ENCODE measurements around the gene GNB2.
"Not testable (repeated sequence)": the region's sequence is repeated elsewhere in the genome, so short reads cannot be mapped to it uniquely, and the experiment has no call there.

GNB2 gene

DNA sequence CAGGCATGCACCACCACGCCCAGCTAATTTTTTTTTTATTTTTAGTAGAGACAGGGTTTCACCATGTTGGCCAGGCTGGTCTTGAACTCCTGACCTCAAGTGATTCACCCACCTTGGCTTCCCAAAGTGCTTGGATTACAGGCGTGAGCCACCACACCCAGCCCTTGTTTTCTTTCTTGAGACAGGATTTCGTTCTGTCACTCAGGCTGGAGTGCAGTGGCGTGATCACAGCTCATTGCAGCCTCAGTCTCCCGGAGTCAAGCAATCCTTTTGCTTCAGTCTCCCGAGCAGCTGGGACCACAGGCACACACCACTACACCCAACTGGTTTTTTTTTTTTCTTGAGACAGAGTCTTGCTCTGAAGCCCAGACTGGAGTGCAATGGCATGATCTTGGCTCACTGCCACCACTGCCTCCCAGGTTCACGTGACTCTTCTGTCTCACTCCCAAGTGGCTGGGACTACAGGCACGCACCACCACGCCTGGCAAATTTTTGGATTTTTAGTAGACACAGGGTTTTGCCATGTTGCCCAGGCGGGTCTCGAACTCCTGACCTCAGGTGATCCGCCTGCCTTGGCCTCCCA lies 11.3 kb upstream of the GNB2 start:
- DNase-seq (ENCODE audit: low read depth in 2 of 2): not testable (repeated sequence)

DNA sequence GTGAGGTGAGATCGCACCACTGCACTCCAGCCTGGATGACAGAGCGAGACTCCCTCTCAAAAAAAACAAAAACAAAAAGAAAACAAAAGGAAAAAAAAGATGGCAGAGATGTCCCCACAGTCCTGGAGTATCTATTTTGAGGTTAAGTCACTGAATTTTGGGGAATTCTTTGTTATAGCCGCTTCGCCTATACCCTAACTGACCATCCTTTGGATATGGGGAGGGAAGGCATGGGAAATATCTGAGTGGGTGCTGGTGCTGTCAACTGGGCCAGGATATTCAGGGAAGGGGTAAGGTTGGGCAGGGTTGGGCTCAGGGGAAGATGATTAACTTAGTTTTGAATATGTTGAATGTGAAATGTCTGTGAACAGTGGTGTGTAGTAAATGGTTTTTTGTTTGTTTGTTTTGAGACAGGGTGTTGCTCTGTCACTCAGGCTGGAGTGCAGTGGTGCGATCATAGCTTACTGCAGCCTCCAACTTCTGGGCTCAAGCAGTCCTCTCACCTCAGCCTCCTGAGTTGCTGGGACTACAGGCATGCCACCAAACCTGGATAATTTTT lies 8.3 kb upstream of the GNB2 start:
- DNase-seq (ENCODE audit: low read depth in 2 of 2): no peak

DNA sequence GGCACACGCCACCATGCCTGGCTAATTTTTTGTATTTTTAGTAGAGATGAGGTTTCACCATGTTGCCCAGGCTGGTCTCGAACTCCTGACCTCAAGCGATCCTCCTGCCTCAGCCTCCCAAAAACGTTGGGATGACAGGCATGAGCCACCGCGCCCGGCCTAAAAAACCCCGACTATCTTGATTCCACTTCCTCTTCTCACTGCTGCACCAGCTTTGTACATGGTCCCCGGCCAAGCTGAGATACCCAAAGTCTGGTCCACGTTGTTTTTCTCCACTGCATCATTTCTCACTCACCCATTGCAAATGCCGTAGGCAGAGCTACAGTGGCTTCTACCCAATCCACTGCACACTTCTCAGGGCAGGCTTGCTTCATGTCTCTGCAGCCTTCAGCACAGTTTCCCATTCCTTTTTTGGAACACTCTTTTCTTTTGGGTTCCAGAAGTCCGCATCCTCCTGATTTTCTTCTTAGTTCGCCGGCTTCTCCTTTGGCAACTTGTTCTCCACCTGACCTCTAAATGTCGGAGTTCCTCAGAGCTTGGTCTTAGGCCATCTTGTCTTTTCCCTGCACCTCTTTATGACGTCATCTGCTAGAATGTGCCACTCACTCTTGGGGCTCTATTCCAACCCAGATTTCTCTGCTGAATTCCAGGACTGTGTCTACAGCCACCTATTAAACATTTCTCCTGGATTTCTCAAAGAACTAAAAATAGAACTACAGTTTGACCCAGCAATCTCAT lies 6.0 kb upstream of the GNB2 start:
- DNase-seq (ENCODE audit: low read depth in 2 of 2): no peak

DNA sequence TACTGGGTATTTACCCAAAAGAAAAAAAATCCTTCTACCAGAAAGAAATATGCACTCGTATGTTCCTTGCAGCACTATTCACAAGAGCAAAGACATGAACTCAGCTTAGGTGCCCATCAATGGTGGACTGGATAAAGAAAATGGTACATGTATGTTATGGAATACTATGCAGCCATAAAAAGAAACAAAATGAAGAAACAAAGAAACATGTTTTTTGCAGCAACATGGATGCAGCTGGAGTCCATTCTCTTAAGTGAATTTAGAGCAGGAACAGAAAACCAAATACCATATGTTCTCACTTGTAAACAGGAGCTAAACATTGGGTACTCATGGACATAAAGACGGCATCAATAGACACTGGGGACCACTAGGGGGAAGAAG lies 5.5 kb upstream of the GNB2 start:
- no peak for DNase-seq (ENCODE audit: low read depth in 2 of 2)

- not testable (repeated sequence) for DNase-seq (ENCODE audit: low read depth in 2 of 2)
Measured at GRCh38 chr7:100669106-100669505, 4.4 kb upstream of the GNB2 start.

GRCh38 chr7:100670074-100670473 lies 3.5 kb upstream of the GNB2 start:
- no peak for DNase-seq (ENCODE audit: low read depth in 2 of 2)

DNA sequence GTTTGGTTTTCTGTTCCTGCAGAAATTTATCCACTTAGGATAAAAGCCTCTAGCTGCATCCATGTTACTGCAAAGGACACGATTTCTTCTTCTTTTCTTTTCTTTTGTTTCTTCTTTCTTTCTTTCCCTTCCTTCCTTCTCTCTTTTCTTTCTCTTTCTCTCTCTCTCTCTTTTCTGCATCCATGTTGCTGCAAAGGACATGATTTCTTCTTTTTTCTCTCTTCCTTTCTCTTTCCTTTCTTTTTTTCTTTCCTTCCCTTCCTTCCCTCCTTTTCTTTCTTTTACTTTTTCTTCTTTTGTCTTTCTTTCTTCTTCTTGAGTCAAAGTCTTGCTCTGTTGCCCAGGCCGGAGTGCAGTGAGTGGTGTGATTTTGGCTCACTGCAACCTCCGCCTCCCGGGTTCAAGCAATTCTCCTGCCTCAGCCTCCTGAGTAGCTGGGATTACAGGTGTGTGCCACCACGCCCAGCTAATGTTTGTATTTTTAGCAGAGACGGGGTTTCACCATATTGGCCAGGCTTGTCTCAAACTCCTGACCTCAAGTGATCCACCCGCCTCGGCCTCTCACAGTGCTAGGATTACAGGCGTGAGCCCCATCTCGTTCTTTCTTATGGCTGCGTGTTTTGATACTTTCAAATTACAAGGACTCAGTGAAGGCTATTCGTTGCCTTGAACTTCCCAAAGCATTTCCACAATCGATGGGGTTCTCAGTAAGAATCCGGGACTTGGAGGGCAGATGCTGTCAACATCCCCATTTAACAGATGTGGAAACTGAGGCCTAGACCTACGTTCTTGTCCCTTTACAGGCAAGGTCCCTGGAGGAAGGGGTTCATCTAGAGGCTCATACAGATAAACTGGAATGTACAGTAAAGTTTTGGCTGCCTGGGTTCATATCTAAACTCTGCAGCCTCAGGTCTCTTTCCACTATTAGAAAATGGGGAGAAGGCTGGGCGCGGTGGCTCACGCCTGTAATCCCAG lies 1.9 kb upstream of the GNB2 start:
- no peak for DNase-seq (ENCODE audit: low read depth in 2 of 2)

DNA sequence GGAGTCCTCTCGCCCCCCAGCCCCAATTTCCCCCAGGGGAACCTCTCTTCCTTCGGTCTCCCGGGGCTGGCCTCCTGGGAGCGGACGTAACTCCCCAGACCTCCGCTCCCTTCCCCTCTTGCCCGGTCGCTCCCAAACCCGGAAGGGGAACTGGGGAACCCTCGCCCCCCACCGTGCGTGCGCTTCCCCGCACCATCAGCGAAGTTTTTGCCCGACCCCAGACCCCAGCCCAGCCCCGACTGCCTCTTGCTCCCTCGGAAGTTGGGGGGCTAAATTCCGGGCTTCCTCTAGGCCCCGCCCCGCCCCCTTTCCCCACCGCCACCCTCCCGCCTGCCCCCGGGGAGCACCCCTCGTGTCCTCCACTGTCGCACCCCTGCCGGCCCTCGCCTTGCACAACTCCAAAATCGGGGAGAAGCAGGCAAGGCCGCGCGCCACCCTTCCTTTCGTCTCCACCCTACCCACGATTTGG lies 436 bp downstream of the GNB2 start:
- peak in 1 of 2 donors; percentile 31 for DNase-seq (ENCODE audit: low read depth in 2 of 2)

DNA sequence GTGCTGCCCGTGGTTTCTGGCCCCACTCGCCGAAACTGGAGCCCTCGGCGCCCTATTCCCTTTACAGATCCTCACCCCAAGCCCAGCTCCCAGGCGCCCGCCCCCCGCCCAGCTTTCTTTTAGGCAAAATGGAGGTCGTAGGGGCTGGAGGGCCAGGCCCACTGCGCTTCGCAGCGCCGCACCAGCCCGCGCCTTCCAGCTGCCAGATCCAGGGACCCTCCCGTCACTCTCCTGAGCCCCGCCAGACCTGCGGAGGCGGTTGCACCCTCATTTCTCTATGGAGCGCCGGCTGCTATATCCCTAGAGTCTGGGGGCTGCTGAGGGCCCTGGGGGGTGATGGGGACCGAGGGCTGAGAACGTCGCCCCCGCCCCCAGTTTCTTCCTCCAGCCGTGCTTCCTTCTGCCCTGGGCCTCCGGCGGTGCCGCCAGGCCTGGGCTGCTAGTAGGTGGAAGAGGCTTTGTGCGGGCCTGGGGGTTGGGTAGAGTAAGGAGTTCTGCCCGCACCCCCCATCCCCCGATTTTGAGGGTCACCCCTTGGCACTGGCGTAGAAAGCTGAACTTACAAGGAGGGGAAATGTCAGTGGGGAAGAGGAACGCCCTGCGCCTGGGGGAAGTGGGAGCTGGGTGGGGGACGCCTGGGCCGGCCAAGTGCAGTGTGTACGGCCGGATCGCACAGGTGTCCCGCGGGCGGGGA lies 1.0 kb downstream of the GNB2 start:
- DNase-seq (ENCODE audit: low read depth in 2 of 2): no peak

DNA sequence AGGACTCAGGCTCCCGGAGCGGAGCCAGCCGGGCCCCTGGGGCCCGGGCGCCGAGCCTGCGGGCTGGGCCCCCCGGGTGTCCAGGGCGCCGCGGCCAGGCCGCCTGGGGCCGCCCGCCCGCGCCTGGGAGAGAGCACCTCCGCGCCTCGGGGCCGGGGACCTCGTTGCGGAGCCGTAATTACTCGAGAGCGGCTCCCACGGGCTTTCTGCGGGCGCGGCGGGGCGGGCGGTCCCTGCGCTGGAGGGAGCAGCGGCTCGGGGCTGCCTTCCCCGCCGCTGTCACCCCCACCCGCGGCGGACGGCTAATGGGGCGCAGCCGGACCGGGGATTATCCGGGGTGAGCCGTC lies 1.5 kb downstream of the GNB2 start:
- no peak for DNase-seq (ENCODE audit: low read depth in 2 of 2)

DNA sequence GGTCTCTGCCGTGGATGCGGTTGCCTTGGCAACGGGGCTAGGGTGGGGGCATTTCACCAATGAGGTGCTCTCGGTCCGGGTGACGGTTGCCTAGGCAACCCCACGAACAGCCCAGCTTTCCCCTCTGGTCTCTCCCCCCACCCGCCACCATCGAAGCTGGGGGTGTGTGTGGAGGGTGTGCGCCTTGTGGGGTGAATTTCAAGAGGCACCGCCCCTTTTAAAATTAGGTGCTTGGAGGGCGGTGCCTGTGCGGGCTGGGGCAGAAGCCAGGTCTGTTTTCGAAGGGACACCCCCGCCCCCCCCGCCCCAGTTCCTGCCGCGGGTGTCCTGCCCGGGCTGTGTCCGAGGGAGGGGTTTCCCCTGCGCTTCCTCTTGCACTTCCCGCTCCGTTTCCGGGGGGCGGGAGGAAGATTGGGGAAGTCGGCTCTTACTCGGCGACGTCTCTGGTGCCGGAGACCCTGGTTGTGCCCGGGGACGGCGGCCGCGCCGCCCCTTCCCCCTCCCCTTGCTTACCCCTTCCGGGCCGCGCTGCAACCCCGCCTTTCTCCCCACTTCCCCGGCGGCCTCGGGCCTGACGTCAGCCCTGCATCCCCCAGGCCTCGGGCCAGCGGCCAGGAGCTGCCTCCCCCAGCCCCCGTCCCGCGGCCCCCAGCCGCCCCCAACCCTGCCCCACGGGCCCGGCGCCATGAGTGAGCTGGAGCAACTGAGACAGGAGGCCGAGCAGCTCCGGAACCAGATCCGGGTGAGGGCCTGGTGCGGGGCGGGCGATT lies 2.2 kb downstream of the GNB2 start:
- peak; percentile 67 to 78 for DNase-seq (ENCODE audit: low read depth in 2 of 2)

- no peak for DNase-seq (ENCODE audit: low read depth in 2 of 2)
Measured at GRCh38 chr7:100676501-100677306, 3.2 kb downstream of the GNB2 start.

DNA sequence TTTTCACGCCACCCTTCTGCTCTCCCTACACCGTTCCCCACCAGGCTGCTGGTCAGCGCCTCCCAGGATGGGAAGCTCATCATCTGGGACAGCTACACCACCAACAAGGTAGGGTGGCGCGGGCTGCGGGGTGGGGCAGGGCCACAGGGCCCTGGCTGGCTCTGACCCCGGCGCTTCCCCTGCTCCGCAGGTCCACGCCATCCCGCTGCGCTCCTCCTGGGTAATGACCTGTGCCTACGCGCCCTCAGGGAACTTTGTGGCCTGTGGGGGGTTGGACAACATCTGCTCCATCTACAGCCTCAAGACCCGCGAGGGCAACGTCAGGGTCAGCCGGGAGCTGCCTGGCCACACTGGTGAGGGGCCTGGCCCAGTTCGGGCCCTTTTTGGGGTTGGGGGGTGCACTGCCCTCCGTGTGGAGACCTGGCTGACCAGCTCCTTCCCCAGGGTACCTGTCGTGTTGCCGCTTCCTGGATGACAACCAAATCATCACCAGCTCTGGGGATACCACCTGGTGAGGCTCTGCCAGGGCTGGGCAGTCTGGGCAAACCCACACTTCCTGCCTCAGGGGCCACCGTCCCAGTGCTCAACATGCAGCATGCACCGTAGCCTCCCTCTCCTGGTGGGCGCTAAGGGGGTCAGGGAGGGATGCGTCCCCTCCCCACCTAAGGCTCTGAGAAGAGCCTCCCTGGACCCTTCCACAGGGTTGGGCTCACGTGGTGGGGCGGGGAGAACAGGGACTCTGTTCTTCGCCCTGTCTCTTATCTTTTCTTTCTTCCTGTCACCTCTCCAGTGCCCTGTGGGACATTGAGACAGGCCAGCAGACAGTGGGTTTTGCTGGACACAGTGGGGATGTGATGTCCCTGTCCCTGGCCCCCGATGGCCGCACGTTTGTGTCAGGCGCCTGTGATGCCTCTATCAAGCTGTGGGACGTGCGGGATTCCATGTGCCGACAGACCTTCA lies 4.0 kb downstream of the GNB2 start:
- no peak for DNase-seq (ENCODE audit: low read depth in 2 of 2)

DNA sequence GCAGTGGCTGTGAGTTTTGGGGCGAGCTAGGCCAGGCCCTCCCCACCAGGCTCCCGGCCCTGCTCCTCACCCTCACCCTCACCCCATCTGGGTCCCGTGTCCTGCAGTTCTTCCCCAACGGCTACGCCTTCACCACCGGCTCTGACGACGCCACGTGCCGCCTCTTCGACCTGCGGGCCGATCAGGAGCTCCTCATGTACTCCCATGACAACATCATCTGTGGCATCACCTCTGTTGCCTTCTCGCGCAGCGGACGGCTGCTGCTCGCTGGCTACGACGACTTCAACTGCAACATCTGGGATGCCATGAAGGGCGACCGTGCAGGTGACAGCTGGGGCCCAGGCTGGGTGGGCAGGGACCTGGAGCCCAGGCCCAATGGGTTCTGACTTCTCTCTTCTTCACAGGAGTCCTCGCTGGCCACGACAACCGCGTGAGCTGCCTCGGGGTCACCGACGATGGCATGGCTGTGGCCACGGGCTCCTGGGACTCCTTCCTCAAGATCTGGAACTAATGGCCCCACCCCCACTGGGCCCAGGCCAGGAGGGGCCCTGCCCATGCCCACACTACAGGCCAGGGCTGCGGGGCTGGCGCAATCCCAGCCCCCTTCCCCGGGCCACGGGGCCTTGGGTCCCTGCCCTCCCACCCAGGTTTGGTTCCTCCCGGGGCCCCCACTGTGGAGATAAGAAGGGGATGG lies 4.9 kb downstream of the GNB2 start:
- no peak for DNase-seq (ENCODE audit: low read depth in 2 of 2)

DNA sequence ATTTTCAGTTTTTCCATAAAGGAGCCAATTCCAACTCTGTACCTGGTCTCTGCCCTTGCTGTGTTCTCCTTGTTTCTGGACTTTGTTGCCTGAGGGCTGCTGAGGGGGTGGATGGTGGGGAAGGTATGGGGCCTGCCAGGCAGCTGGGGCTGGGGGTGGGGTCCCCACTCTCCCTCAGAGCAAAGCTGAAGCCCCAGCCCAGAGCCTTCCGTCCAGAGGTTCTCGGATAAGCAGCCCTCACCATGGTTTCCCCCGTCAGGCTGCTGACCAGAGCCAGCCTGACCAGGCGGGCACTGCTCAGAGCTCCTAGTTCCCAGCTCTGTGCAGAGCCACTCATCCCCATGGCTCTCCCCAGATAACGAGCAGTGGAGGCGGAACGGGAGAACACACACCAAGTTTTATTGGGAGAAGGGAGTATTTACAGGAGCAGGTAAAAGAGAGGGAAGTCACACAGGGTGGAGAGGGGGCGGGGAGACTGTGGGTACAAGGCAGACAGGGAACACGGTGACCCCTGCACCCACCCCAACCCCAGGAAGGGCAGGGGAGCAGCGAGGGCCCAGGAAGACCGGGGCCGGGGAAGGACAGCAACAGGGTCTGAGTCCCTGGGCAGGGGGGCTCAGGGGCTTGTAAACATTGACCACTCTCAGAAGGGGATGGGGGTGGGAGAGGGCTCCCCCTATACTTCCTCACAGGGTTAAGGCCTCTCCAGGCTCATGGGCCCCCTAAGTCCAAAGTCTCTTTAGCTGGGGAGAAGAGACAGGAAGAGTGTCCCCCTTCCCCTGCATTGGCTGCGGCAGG lies 5.8 kb downstream of the GNB2 start:
- DNase-seq (ENCODE audit: low read depth in 2 of 2): no peak

- DNase-seq (ENCODE audit: low read depth in 2 of 2): no peak
Measured at GRCh38 chr7:100679927-100680575, 6.5 kb downstream of the GNB2 start.
